ENCODE data around the gene THUMPD3. TPM values are rescaled to one million over a fixed set of nuclear protein-coding genes. Genes with fewer than 3 reads are reported as not detected.

Gene THUMPD3
- total RNA-seq (10 to 100 TPM; 20.5 to 38.5 (median 36.0) TPM), polyA plus RNA-seq (10 to 100 TPM; 15.6 to 30.9 (median 17.3) TPM)

- Histone ChIP-seq H3K4me1 (peaks cover 0 to 24% (median 22%) of the 10 kb centered on the region in 4 donors), H3K27ac (peak within 1 kb of the TSS; percentile 85 to 90 (median 88)), H3K36me3 (peaks cover 0 to 31% (median 19%) of the 10 kb centered on the region in 4 donors), H3K9me3 (no peaks in the 10 kb centered on the region), H3K27me3 (no peaks in the 10 kb centered on the region), H3K4me3 (peak within 1 kb of the TSS; percentile 55 to 66 (median 62))
- TF ChIP-seq CTCF (IDR thresholded peaks at IDR 0.05) (no peak), POLR2AphosphoS5 (IDR thresholded peaks at IDR 0.05) (peak; percentile 88 to 92 (median 89)), EP300 (IDR thresholded peaks at IDR 0.05) (peak in 1 of 4 donors; percentile 36), POLR2A (IDR thresholded peaks at IDR 0.05) (peak; percentile 54 to 71)
- intact Hi-C loops (cut with DNase I), result loop anchor here (5.0 kb wide), 2 partner anchors 34 to 59 kb away; partner anchors contain the start of gene SETD5
- peak; percentile 92 for DNase-seq
- WGBS, 2 donors, result 1% methylated on average over 46 of the region's 46 CpGs
These were observed at the start of gene THUMPD3 for GRCh38 chr3:9362731-9363530. Gene THUMPD3, plus strand, starts transcription at chr3:9363054. Its CDS starts 2,015 bp downstream, at chr3:9365069.

DNA sequence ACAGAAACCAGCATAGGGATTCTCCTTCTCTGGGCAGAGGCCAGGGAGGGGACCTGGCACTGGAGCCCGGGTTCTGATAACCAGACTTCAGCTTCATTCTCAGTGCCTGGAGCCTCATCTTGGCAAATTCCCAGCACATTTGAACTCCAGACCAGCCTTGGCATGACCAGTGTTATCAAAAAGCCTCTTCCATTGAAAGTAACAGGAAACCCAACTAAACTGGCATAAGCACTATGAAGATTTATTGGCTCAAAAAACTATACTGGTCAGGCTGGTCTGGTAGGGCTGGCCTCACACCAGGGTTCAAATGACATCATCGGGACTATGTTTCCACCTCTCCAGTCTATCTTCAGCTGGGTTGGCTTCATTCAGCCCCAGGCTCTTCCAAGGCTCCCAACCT is 48.1 kb upstream of the THUMPD3 start:
- intact Hi-C loops (cut with DNase I), result no loop called here
- Histone ChIP-seq H3K4me3 (no peak overlapping the region), H3K36me3 (no peaks in the 10 kb centered on the region), H3K27me3 (no peaks in the 10 kb centered on the region), H3K4me1 (peaks cover 0 to 9% (median 7%) of the 10 kb centered on the region in 4 donors), H3K27ac (no peak overlapping the region), H3K9me3 (no peaks in the 10 kb centered on the region)
- DNase-seq, result no peak
- WGBS, 2 donors, result 40 to 77% methylated on average over 2 of the region's 2 CpGs
- no peak for TF ChIP-seq EP300 (IDR thresholded peaks at IDR 0.05)
- no peak for TF ChIP-seq CTCF (IDR thresholded peaks at IDR 0.05)
- no peak for TF ChIP-seq POLR2A (IDR thresholded peaks at IDR 0.05)
- no peak for TF ChIP-seq POLR2AphosphoS5 (IDR thresholded peaks at IDR 0.05)

GRCh38 chr3:9316881-9317361 is 45.9 kb upstream of the THUMPD3 start:
- peaks cover 0 to 9% (median 7%) of the 10 kb centered on the region in 4 donors for H3K4me1 ChIP-seq
- DNase-seq, result peak; percentile 68

DNA sequence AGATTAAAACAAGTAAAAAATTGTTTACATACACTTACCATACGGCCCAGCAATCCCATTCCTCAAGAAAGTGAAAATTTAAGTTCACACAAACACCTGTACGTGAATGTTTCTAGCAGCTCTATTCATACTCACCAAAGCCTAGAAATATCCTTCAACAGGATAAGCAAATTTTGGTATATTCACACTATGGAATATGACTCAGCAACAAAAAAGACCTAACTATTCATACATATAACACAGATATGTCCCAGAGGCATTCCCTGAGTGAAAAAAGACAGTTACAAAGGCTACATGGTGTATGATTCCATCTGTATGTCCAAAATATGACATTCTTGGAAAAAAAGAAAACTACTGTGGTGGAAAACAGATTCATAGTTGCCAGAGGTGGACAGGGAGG is 40.1 kb upstream of the THUMPD3 start:
- intact Hi-C loops (cut with DNase I), result no loop called here
- no peaks in the 10 kb centered on the region for H3K27me3 ChIP-seq
- 88 to 97% methylated on average over 2 of the region's 2 CpGs for WGBS, 2 donors
- no peaks in the 10 kb centered on the region for H3K9me3 ChIP-seq
- no peak overlapping the region for H3K4me3 ChIP-seq
- H3K4me1 ChIP-seq, result peaks cover 0 to 3% (median 1%) of the 10 kb centered on the region in 4 donors
- DNase-seq, result no peak
- H3K27ac ChIP-seq, result no peak overlapping the region
- no peaks in the 10 kb centered on the region for H3K36me3 ChIP-seq
- TF ChIP-seq POLR2A (IDR thresholded peaks at IDR 0.05) (no peak), EP300 (IDR thresholded peaks at IDR 0.05) (no peak), POLR2AphosphoS5 (IDR thresholded peaks at IDR 0.05) (no peak), CTCF (IDR thresholded peaks at IDR 0.05) (no peak)

More at GRCh38 chr3:9316881-9317361, 45.9 kb upstream of the THUMPD3 start:
- Histone ChIP-seq H3K9me3 (no peaks in the 10 kb centered on the region), H3K27ac (peak overlapping the region; percentile 56 to 75 (median 66)), H3K4me3 (peak overlapping the region; percentile 7 to 41 (median 39)), H3K36me3 (no peaks in the 10 kb centered on the region), H3K27me3 (no peaks in the 10 kb centered on the region)
- intact Hi-C loops (cut with DNase I), result no loop called here
- 13 to 40% methylated on average over 13 of the region's 13 CpGs for WGBS, 2 donors
- no peak for TF ChIP-seq POLR2AphosphoS5 (IDR thresholded peaks at IDR 0.05)
- no peak for TF ChIP-seq POLR2A (IDR thresholded peaks at IDR 0.05)
- no peak for TF ChIP-seq CTCF (IDR thresholded peaks at IDR 0.05)
- no peak for TF ChIP-seq EP300 (IDR thresholded peaks at IDR 0.05)
